PC-3 (cell line): Measurements from ENCODE around the gene FPR2.

ENCODE experiments used
- EZH2 ChIP-seq: fragments of 300-600 bp; sonication (generic); IDR thresholded peaks from one replicate; pipeline ENCODE4 v1.6.1; 2017; ENCODE audit warnings: antibody characterized with exemption, mild to moderate bottlenecking, low read length; ENCODE audit not compliant: unreplicated experiment
- EZH2phosphoT487 ChIP-seq: fragments of 300-600 bp; sonication (generic); IDR thresholded peaks from 2 replicates; pipeline ENCODE4 v1.6.1; 2018; ENCODE audit warnings: mild to moderate bottlenecking, antibody characterized with exemption, low read length, borderline replicate concordance
- TF ChIP-seq, protein P1 (sequence below): fragments of 300-600 bp; sonication (generic); conservative IDR thresholded peaks from 2 replicates; pipeline ENCODE4 v1.5.1; 2017; ENCODE audit warnings: antibody characterized with exemption, low read depth, mild to moderate bottlenecking, low read length

DNA sequence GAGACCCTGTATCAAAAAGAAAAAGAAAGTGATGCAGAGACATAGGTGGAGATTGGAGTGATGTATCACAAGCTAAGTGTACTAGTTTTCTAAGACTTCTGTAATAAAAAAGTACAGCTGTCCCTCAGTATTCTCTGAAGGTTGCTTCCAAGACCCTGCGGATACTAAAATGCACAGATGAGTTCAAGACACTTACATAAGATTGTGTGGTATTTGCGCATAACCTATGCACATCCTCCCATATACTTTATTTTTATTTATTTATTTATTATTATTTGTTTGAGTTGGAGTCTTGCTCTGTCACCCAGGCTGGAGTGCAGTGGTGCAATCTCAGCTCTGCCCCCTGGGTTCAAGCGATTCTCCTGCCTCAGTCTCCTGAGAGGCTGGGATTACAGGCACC, 23.6 kb upstream of the FPR2 start:
- TF ChIP-seq, protein P1, sequence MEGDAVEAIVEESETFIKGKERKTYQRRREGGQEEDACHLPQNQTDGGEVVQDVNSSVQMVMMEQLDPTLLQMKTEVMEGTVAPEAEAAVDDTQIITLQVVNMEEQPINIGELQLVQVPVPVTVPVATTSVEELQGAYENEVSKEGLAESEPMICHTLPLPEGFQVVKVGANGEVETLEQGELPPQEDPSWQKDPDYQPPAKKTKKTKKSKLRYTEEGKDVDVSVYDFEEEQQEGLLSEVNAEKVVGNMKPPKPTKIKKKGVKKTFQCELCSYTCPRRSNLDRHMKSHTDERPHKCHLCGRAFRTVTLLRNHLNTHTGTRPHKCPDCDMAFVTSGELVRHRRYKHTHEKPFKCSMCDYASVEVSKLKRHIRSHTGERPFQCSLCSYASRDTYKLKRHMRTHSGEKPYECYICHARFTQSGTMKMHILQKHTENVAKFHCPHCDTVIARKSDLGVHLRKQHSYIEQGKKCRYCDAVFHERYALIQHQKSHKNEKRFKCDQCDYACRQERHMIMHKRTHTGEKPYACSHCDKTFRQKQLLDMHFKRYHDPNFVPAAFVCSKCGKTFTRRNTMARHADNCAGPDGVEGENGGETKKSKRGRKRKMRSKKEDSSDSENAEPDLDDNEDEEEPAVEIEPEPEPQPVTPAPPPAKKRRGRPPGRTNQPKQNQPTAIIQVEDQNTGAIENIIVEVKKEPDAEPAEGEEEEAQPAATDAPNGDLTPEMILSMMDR, result no peak
- TF ChIP-seq EZH2 (no peak), EZH2phosphoT487 (no peak)
